HG03439 (cell line): ENCODE measurements around the gene MECP2.

Source experiments
- ATAC-seq: cut with Tn5 transposase; IDR thresholded peaks from one replicate; pipeline ENCODE4 v1.9.1; 2021; ENCODE audit warnings: mild to moderate bottlenecking, moderate library complexity; ENCODE audit not compliant: unreplicated experiment

The MECP2 gene

DNA sequence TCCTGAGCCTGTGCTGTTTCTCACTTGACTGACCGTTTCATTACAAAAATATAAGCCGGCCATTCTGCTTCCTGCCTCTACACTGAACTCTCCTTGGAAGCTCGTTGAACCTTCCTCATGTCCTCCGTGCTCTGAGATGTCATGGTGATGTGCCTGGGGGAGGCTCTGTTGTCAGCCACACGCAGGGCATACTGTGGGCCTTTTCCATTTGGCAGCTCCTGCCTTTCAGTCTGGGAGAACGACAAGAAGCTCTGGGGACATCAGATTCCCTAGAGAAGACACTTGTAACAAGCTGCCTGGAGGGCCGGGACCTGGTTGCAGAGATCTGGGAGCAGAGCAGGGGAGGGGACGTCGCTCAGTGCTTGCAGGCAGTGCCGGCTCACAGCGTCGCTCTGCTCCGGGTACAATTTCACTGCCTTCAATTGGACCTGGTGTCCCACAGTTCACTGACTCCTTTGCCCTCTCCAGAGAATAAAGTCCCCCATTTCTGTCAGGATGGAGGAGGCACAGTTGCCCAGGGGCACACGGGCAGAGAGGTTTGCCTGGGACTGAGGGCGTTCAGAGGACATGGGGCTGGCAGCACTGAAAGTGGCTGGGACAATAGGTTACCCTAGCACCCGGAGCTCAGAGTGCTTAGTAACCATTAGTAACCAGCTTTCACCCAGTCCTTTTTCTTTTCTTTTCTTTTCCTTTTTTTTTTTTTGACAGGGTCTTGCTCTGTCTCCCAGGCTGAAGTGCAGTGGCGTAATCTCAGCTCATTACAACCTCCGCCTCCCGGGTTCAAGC is 19.1 kb upstream of the MECP2 start:
- no peak for ATAC-seq

DNA sequence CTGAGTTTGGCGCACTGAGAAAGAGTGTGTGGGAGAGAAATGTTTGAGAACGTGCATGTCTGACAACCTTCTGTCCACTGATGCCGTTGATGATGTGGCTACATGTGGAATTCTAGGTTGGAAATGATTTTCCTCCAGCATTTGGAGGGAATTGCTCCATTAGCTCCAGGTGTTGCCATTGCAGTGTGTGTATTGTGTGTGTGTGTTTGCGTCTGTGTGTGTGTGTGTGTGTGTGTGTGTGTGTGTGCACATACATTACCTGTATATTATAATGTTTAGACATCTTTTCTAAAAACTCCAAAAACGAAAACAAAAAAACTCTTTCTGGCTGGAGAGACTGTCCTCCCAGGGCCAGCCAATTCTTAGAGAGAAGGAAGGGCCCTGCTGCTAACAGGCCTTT is 18.2 kb upstream of the MECP2 start:
- no peak for ATAC-seq

DNA sequence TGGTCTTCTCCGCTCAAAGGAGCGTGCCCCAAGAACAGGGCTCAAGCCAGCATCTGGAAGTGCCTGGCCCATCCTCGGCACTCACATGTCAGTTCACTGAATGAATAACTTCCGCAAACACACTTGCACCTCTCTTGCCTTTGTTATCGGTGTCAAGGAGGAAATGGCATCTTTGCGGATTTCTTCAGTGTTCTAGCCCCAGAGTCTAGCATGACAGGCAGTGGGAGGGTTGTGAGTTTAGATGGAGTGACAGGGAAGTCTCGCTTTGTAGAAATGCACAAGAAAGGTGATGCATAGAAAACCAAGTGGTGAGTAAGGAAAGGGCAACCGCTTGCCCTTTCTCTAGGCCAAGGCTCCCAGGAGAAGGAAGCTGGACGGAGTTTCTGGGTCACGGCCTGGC is 17.6 kb upstream of the MECP2 start:
- ATAC-seq: no peak

DNA sequence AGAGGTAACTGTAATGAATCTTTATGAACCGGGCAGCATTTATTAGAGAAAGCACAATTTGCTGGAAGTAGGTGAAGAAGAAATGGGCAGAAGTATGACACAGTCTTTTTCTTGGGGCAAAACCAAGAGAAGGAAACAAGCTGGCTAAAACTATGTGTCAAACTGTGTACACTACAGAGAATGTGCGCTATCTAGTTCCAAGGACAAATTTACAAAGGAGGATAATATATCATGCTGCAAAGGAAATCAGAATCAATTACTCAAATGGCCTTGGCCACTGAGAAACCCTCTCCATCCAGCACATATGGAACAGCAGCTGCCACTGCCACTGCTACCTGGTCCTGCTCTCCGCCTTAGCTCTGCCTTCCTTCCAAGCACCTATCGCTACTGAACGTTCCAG is 17.1 kb upstream of the MECP2 start:
- no peak for ATAC-seq

DNA sequence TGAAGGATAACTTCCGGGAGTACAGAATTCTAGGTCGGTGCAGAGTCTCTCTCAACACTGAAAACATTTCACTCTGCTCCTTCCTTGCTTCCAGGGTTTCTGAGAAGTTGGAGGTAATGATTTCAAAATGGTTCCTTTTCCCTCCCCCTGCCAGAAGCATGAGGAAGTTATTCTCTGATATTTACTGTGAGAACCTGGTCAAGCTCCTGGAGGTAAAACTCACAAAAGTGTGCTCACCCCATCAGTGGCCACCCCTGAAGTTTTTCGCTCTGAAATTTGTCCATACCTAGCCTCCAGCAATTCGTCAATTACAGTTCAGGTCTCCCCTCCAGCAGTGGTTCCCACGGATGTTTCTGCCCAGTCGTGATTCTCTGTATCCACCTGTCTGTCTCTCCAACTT is 16.2 kb upstream of the MECP2 start:
- ATAC-seq: no peak

DNA sequence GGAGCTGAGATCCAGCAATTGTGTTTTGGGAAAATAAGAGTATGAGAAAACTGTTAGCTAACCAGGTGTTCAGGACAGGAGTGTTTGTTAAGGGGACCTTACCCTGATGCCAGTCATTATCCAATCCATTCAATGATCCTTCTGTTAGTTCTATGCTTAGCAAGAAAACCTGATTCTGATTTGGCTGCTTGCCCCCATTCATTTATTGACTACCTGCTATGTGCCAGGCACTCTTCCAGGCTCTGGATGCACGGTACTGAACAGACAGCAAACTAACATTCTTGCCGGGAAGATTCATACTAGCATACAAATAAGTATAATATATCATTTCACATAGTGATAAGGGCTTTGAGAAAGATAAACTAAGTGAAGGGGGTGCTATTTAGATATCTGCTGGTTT is 1.0 kb upstream of the MECP2 start:
- no peak for ATAC-seq

DNA sequence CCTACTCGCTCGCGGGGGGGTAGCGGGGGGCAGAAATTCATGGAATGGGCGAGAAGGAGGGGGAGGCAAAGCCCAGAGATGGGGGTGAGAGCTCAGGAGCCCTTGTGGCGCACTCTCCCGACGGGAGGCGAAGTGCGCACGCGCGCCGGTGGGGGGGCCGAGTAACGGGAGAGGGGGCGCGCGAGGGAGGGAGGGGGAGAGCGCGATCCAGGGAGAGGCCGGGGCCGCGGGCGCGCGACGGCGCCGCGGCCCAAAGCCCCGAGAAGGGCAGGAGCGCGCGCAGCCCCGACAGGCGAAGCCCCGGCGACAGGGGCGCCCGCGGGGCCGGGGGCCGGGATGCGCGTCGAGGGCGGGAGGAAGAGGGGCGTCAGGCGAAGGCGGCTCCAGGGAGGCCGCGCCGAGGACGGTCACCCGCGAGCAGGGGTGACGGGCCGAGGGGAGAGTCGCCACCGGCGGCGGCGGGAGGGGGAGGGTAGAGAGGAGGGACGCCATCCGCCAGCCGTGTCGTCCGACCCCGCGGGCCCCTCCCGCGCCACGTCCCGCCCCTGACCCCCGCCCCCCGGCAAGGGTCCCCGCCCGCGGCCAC is 421 bp downstream of the MECP2 start:
- ATAC-seq: peak; percentile 36

DNA sequence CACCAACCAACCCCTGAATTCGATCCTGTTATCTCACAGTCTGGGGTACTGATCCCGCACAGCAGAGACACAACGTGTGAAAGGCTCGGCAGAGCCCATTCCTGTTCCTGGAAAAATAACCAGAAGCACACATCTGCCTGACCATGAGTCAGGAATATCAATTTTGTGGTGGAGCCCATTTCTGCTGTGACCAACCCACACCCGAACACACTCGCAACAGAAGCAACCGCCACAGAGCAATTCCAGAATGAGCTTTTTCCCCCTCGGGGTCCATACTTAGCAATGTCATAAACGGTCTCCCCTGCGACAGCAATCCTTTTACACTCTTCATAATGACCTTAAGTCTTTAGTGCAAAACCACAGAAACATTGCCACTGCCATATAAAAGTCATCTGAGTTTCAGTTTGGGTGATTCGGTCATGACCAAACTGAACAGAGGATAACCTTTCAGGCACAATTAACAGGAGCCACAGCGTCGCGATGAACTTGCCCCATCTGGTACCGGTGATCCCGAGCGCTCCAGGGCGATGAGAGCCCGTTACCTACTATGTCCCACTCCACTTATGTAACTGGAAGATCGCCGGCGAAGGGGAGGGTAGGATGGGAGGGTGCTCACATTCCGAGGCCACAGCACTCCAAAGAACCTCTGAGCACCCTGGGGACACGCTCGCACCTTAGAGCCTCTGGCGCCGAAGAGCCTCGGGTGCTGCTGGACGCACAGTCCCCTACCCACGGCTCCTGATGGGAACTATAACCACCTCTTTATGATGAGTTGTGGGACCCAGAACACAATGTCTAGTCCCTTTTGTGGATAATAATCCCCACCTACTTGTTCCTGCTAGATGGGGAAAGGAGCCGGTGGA is 1.1 kb downstream of the MECP2 start:
- ATAC-seq: no peak

DNA sequence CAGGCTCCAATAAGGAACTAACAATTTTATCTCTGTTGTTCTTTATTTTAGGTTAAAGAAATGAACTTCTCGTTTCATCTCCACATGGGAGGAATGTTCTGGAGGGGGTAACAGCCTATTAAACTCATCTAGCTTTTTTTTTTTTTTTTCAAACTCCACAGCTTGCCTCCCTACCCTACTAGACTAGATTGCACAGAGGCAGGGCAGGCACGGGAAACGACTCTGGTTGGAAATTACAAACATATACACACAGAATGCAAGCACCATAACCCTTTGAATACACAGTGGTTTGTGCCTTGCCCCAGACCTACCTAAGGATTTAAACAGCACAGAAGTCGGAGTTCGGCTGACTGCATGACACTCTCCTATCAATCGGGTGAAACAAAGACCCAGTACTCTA is 2.7 kb downstream of the MECP2 start:
- no peak for ATAC-seq

DNA sequence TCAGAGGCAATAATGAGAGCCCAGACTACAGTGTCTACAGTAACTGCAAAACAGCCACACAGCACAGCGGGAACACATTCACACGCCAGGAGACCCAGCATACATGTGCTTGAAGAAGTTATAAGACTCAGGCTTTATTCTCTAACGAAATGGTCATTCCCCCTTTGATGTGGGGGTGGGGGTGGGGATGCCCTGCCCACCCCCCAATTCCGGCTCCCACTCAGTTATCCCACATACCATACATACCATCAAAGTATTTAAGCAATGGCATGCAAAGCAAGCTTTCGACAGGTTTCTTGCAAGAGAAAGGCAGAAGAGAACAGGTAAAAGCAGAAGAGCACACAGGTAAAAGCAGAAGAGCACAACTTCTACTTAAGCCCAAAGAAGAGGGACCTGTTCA is 3.6 kb downstream of the MECP2 start:
- no peak for ATAC-seq

DNA sequence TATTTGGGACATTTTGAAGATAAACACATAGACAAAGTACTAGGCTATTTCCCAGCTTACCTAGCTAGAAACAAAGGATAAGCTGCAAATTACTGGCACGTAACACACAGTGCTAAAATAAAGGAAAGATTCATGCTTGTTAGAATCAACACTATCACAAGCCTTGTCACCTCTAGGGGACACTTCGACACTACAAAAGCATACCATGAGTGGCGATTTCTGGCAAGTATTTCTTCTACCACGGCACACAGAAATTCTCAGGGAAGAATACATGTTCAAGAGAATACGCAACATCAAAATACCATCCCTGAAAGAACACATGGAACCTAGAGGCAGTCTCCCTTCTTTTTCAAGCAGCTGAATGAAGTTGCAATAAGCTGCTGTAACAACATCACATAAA is 5.1 kb downstream of the MECP2 start:
- no peak for ATAC-seq

DNA sequence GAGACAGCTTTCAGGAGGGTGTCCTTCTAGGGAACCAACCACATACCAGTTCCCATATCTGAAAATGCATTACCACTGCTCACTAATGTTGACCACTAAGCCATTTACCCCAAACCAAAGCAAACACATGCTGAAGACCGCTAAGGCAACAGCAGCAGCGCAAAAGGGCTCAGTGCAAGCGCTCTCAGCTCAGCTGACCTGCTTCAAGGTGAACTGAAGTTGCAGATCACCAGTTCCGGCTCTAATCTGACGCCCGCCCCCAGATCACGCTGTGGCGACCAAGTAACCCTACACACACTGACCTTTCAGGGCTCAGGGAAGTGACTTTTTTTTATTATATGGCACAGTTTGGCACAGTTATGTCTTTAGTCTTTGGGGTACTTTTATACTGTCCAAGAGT is 5.8 kb downstream of the MECP2 start:
- ATAC-seq: no peak

DNA sequence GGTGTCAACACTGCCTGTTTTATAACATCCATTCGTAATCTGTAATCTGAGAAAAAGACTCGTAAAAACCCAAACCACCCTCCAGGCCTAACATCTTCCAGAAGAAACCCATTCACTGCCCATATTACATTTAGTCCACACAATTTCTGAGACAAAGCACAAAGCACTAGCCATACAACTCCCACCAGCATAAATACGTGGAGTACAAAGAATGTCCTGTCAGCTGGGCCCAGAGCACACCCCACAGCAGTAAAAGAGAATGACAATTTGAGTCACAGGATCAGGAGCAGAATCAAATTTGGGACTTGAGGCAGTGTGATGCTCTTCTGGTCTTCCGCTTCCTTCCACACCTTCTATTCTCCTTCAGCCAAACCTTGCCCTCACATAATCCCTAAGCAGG is 6.8 kb downstream of the MECP2 start:
- ATAC-seq: no peak

DNA sequence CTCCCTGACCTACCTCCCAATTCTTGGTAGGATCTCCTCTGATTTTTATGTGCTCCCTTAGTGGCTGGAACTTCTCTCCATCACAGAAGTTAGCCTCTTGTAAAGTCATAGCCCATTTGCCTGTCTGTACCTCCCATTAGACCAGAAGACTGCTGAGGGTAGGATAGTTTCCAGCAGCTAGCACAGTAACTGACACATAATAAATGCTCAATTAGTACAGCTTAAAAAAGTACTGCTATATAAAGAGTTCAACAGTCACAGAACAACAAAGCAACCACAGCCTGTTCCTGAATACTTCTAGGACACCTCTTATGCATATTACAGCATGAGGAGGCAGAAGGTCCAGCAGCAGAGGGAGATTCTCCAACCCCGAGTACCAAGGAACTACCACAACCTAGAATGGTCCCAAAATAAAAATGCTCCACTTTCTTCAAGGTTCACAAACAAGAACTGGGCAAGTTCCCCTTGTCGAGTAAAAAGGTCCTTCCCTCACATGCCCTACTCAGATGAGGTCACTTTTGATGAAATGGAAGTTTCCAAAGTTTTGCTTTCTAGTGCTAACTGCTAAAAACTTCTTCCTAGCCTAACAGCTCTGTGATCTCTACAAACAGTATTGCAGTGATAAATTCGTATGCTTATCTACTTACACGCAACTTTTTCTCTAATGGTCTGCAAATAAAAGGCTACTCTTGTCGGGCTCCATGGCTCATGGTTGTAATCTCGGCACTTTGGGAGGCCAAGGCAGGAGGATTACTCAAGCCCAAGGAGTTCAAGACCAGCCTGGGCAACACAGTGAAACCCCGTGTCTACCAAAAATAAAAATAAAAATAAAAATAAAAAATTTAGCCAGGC is 12.8 kb downstream of the MECP2 start:
- ATAC-seq: no peak

DNA sequence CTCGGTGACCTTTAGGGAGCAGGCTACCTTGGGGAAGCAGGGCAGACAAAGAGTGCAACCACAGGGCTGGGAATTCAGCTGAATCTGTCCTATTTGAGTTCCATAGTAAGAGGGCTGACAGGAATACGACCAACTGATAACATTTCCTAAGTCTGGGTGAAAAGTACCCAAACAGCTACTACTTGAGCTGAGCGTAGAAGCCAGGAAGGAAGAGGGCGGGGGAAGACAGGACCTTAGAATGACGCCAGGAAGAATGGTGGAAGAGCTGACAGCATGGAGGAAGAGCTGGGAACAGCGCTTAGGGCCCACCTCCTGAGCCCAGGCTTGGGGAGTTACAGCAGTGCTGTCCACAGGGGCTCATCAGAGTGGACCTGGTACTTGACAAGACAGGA is 14.4 kb downstream of the MECP2 start:
- ATAC-seq: no peak

DNA sequence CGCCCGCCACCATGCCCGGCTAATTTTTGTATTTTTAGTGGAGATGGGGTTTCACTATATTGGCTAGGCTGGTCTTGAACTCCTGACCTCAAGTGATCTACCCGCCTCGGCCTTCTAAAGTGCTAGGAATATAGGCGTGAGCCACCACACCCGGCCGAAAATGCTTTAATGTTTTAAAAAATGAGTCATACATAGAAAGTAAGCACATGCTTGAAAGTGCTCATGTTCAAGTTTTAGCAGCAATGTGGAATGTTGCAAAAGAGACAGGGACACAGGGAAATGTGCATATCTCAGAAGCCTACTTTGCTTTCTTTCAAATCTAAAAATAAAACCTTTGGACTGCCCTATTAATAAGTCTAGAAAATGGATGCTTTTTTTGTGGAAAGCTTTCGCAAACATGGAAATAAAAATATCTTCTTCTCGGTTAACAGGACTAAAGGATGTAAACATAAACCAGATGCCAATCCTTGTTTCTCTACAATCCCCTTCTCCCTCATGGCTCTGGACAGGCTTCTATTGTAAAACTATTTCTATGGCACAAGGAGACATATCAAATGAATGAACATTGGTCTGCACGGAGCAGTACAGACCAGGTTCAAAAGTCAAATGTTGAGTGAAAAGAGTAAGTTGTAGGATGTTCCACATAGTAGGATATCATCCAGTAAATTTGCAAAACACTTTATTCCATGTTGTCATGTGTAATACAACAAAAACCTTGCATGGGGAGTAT is 15.0 kb downstream of the MECP2 start:
- no peak for ATAC-seq

DNA sequence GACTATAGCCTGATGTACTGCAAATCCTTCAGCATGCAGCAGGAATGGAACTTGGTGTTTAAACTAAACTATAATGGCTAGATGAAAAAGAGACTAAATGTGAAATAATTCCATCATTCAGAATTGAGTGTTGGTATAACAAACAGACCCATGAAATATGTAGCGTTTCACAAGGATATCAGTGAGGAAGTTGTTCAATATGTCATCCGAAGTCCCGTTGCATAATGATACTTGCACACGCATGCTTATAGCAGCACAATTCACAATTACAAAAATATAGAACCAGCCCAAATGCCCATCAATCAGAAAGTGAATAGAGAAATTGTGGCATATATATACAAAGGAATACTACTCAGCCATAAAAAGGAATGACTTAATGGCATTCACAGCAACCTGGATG is 20.4 kb downstream of the MECP2 start:
- no peak for ATAC-seq

DNA sequence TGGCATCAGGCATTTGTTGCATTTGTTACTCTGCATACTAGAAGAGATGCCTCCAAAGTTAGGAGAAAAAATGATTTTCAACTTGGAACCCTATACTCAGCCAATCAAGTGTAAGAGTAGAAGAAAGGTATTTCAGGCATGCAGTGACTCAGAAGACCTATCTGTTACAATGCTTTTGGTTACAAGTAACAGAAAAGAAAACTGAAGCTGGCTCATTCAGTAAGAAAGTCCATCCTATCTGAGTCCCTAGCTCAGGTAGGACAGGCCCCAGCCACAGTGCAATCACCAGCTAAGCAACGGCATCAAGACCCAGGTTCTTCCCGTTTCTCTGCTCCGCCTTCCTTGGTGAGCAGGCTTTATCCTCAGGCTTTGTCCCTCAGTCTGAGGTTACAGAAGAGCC is 23.3 kb downstream of the MECP2 start:
- ATAC-seq: no peak

DNA sequence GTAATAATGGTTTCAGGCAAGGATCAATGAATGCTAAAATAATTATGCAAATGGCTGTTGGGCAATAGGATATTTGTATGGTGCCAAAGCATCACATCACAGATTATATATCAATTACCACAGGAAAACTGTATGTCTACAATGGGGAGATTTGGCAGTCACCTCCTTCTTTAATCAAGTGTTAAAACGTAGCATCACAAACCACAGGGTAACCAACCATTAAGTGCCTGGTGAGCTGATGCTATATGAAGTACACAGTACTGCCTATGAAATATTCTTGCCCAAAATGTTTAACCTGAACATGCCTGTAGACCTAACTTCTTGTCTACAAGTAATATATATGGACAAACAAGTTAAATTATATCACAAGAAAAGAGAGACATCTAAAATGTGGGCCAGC is 25.3 kb downstream of the MECP2 start:
- ATAC-seq: no peak

DNA sequence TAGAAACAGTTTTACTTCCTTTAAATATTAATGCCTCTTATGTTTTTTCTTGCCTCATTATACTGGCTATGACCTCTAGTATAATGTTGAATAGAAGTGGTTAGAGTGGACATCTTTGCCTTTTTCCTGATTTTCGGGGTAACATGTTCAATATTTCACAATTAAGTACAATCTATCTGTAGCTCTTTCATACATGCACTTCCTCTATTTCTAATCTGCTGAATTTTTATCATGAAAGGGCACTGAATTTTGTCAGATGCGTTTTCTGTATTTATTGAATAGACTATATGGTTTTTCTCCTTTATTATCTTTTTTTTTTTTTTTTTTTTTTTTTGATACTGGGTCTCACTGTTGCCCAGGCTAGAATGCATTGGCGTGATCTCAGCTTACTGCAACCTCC is 29.0 kb downstream of the MECP2 start:
- no peak for ATAC-seq
